IMR-90 (cell line): Measurements from ENCODE around the gene SGK1. TPM values are rescaled to one million over a fixed set of nuclear protein-coding genes. Genes with fewer than 3 reads are reported as not detected.

ENCODE experiments used
- ATAC-seq: fragments of 200-7000 bp; cut with Tn5 transposase; 2 replicates; pipeline ENCODE4 v1.9.1; 2020; ENCODE audit warnings: low read depth, mild to moderate bottlenecking, moderate library complexity
- BruUV-seq: library from RNA; stranded (reverse); fragments of 400-500 nt; replicated peaks from 2 replicates; lab custom pipeline; 2021; lab: Mats Ljungman, UMichigan
- CTCF ChIA-PET: fragments of 300-600 bp; formaldehyde crosslinking; extraction: SDS; loops from one replicate; lab custom pipeline; 2021; ENCODE audit warnings: antibody characterized with exemption; lab: Yijun Ruan, JAX
- POLR2A ChIA-PET: fragments of 300-600 bp; sonication (Branson Sonifier 250); formaldehyde crosslinking; loops from one replicate; lab custom pipeline; 2022; ENCODE audit warnings: antibody characterized with exemption; ENCODE audit not compliant: unreplicated experiment; lab: Charles Lee
- DNase-seq: peaks from one replicate; pipeline ENCODE4 v3.0.0; 2013
- H2AFZ ChIP-seq: replicated peaks from 2 replicates; pipeline ENCODE3; 2013; ENCODE audit warnings: low read length, mild to moderate bottlenecking; ENCODE audit not compliant: poor library complexity
- H2AK5ac ChIP-seq: 2 replicates; pipeline ENCODE4 v1.6.1; 2013; ENCODE audit warnings: low read depth, low read length, inconsistent platforms
- H2AK9ac ChIP-seq: replicated peaks from 2 replicates; pipeline ENCODE3; 2013; ENCODE audit warnings: mild to moderate bottlenecking, low read depth, low read length, moderate library complexity; ENCODE audit not compliant: poor library complexity
- H2BK120ac ChIP-seq: 2 replicates; pipeline ENCODE4 v1.6.1; 2013; ENCODE audit warnings: low read depth, low read length, inconsistent platforms
- H2BK15ac ChIP-seq: 3 replicates; pipeline ENCODE4 v1.6.1; 2013; ENCODE audit warnings: low read depth, low read length, inconsistent platforms
- H2BK20ac ChIP-seq: 2 replicates; pipeline ENCODE4 v1.6.1; 2013; ENCODE audit warnings: low read depth, mild to moderate bottlenecking, inconsistent platforms, low read length, moderate library complexity
- H2BK5ac ChIP-seq: 2 replicates; pipeline ENCODE4 v1.6.1; 2013; ENCODE audit warnings: mild to moderate bottlenecking, low read depth, low read length, inconsistent platforms; ENCODE audit not compliant: poor library complexity, severe bottlenecking
- H3K14ac ChIP-seq: replicated peaks from 2 replicates; pipeline ENCODE4 v1.6.1; 2013; ENCODE audit warnings: low read depth, low read length, inconsistent platforms
- H3K18ac ChIP-seq: 2 replicates; pipeline ENCODE4 v1.6.1; 2013; ENCODE audit warnings: low read depth, low read length, control low read depth
- H3K23ac ChIP-seq: 2 replicates; pipeline ENCODE4 v1.6.1; 2013; ENCODE audit warnings: low read depth, low read length, inconsistent platforms
- H3K27ac ChIP-seq: 2 replicates; pipeline ENCODE4 v1.5.1; 2013; ENCODE audit warnings: mild to moderate bottlenecking, control low read depth, low read length; ENCODE audit not compliant: insufficient read depth
- H3K27me3 ChIP-seq: 2 replicates; pipeline ENCODE4 v1.6.1; 2013; ENCODE audit warnings: low read length; ENCODE audit not compliant: control insufficient read depth, insufficient read depth
- H3K36me3 ChIP-seq: 2 replicates; pipeline ENCODE4 v1.6.1; 2013; ENCODE audit warnings: low read length, mixed read lengths; ENCODE audit not compliant: control insufficient read depth, insufficient read depth
- H3K4ac ChIP-seq: 2 replicates; pipeline ENCODE4 v1.6.1; 2013; ENCODE audit warnings: low read depth, low read length, inconsistent platforms
- H3K4me1 ChIP-seq: 2 replicates; pipeline ENCODE4 v1.6.1; 2013; ENCODE audit warnings: low read length, mixed read lengths; ENCODE audit not compliant: control insufficient read depth, insufficient read depth
- H3K4me2 ChIP-seq: 2 replicates; pipeline ENCODE4 v1.6.1; 2013; ENCODE audit warnings: low read depth, mild to moderate bottlenecking, control low read depth, low read length, moderate library complexity
- H3K4me3 ChIP-seq: 2 replicates; pipeline ENCODE4 v1.5.1; 2013; ENCODE audit warnings: low read depth, mild to moderate bottlenecking, control low read depth, low read length, moderate library complexity; ENCODE audit not compliant: insufficient read depth
- H3K56ac ChIP-seq: 2 replicates; pipeline ENCODE4 v1.6.1; 2013; ENCODE audit warnings: low read length, inconsistent platforms; ENCODE audit not compliant: insufficient read depth; ENCODE audit errors: extremely low read depth
- H3K79me1 ChIP-seq, 2 experiments: 2 replicates each; pipeline ENCODE4 v1.6.1; 2013; ENCODE audit warnings: low read length in 2 of 2, inconsistent platforms in 1 of 2, low read depth in 1 of 2
- H3K9ac ChIP-seq: 2 replicates; pipeline ENCODE4 v1.6.1; 2013; ENCODE audit warnings: low read depth, low read length, control low read depth
- H3K9me1 ChIP-seq: 2 replicates; pipeline ENCODE4 v1.6.1; 2013; ENCODE audit warnings: low read length, inconsistent platforms; ENCODE audit not compliant: insufficient read depth
- H3K9me3 ChIP-seq: 2 replicates; pipeline ENCODE4 v1.6.1; 2013; ENCODE audit warnings: low read length; ENCODE audit not compliant: control insufficient read depth, insufficient read depth
- H4K20me1 ChIP-seq: 2 replicates; pipeline ENCODE4 v1.6.1; 2013; ENCODE audit warnings: low read length, inconsistent platforms; ENCODE audit not compliant: insufficient read depth
- H4K5ac ChIP-seq: 2 replicates; pipeline ENCODE4 v1.6.1; 2013; ENCODE audit warnings: mild to moderate bottlenecking, low read depth, low read length, control low read depth
- H4K8ac ChIP-seq, 2 experiments: 2 replicates each; pipeline ENCODE4 v1.6.1; 2013; ENCODE audit warnings: low read depth in 2 of 2, low read length in 2 of 2, control low read depth in 1 of 2, inconsistent platforms in 1 of 2
- H4K91ac ChIP-seq: 2 replicates; pipeline ENCODE4 v1.6.1; 2013; ENCODE audit warnings: low read depth, low read length, inconsistent platforms; ENCODE audit not compliant: insufficient read depth
- BHLHE40 ChIP-seq: fragments of 150-350 bp; IDR thresholded peaks from 2 replicates; pipeline ENCODE4 v1.6.1; 2016; ENCODE audit warnings: mild to moderate bottlenecking, low read depth, low read length
- CHD1 ChIP-seq: IDR thresholded peaks from 2 replicates; pipeline ENCODE4 v1.6.1; 2012; ENCODE audit warnings: low read depth, low read length, improper control_type of control experiment
- ELK1 ChIP-seq: fragments of 150-350 bp; IDR thresholded peaks from 2 replicates; pipeline ENCODE4 v1.6.1; 2016; ENCODE audit warnings: low read depth, mild to moderate bottlenecking, low read length, moderate library complexity, borderline replicate concordance
- MAFK ChIP-seq: IDR thresholded peaks from 2 replicates; pipeline ENCODE4 v1.6.1; 2012; ENCODE audit warnings: low read depth, low read length, improper control_type of control experiment
- MAZ ChIP-seq: IDR thresholded peaks from 2 replicates; pipeline ENCODE4 v1.6.1; 2012; ENCODE audit warnings: low read depth, mild to moderate bottlenecking, low read length, improper control_type of control experiment, moderate library complexity, borderline replicate concordance
- MXI1 ChIP-seq: IDR thresholded peaks from 2 replicates; pipeline ENCODE4 v1.6.1; 2012; ENCODE audit warnings: low read depth, mild to moderate bottlenecking, low read length, moderate library complexity, borderline replicate concordance
- NFE2L2 ChIP-seq: fragments of 150-350 bp; IDR thresholded peaks from 2 replicates; pipeline ENCODE4 v1.6.1; 2016; ENCODE audit warnings: low read depth, mild to moderate bottlenecking, low read length
- RAD21 ChIP-seq: IDR thresholded peaks from 2 replicates; pipeline ENCODE4 v1.6.1; 2012; ENCODE audit warnings: low read length, improper control_type of control experiment
- RFX5 ChIP-seq: IDR thresholded peaks from 2 replicates; pipeline ENCODE4 v1.8.0; 2012; ENCODE audit warnings: low read depth, mild to moderate bottlenecking, low read length, moderate library complexity
- WGBS, 2 experiments: methylation state at CpG; one replicate each; pipeline versions ENCODE4 v1.1.5 to v1.1.7; 2013; ENCODE audit warnings: missing lambda C conversion rate in 2 of 2; ENCODE audit not compliant: insufficient read length in 1 of 2; ENCODE audit errors: extremely low coverage in 2 of 2; 5-methylcytosine and 5-hydroxymethylcytosine counted together
- dilution Hi-C: fragments of 300-500 bp; cut with HindIII; formaldehyde crosslinking; loops from one replicate; pipeline ENCODE4 v1.14.3; 2018; ENCODE audit warnings: low sequenced_read_pairs; ENCODE audit not compliant: unreplicated experiment
- in situ Hi-C: fragments of 300-500 bp; cut with MboI; formaldehyde crosslinking; loops from 3 replicates; pipeline ENCODE4 v1.14.3; 2019; ENCODE audit warnings: low sequenced_read_pairs, inconsistent platforms, mixed read lengths
- intact Hi-C: fragments of 100-400 bp; cut with micrococcal nuclease; formaldehyde crosslinking; loops from 2 replicates; pipeline ENCODE4 v1.10.0; 2022
- polyA plus RNA-seq, 3 experiments: library from polyadenylated mRNA; depleted of rRNA; stranded (reverse); fragments of >200 nt; gene quantifications; 2 replicates each; pipeline ENCODE4 v1.2.3, GENCODE V29; 2012; ENCODE audit warnings: low replicate concordance in 1 of 3
- total RNA-seq: library from RNA; depleted of rRNA; stranded (reverse); fragments of >200 nt; gene quantifications from 2 replicates; pipeline ENCODE4 v1.2.3, GENCODE V29; 2012

The SGK1 gene
- total and polyA plus RNA-seq, 2 of the 4 experiments (the other 2 are of a cell fraction), result 121 to 255 TPM

- H3K27me3 ChIP-seq, result no peaks in the 10 kb centered on the region
- ChIA-PET CTCF (no interaction called here), POLR2A (no interaction called here)
- intact Hi-C loops (no loop called here), in situ Hi-C loops (no loop called here), dilution Hi-C loops (no loop called here)
- BruUV-seq, result no TSS peak
- no peaks in the 10 kb centered on the region for H3K36me3 ChIP-seq
- H2BK20ac ChIP-seq, result peak overlapping the region; percentile 67
- H3K9me3 ChIP-seq, result no peaks in the 10 kb centered on the region
- no peak overlapping the region for H3K23ac ChIP-seq
- no peak overlapping the region for H3K56ac ChIP-seq
- peaks cover 4% of the 10 kb centered on the region; the same call in 1 of the 2 replicates for H3K4me1 ChIP-seq
- no peak overlapping the region for H2AK9ac ChIP-seq
- H2AFZ ChIP-seq, result peak overlapping the region; percentile 64
- H4K20me1 ChIP-seq, result no peaks in the 10 kb centered on the region
- H3K4me2 ChIP-seq, result no peak overlapping the region
- peak overlapping the region; percentile 9; the same call in 1 of the 2 replicates for H4K5ac ChIP-seq
- H2BK5ac ChIP-seq, result no peak overlapping the region
- 0 out of 3 replicates have a peak overlapping the region, but pooled peaks have one; percentile 43 for H2BK15ac ChIP-seq
- peak overlapping the region in 1 of 2 experiments; percentile 39; a peak in 1 of 4 replicates for H4K8ac ChIP-seq
- no peaks in the 10 kb centered on the region for H3K9me1 ChIP-seq
- peak overlapping the region; percentile 8; the same call in 1 of the 2 replicates for H3K4ac ChIP-seq
- peak overlapping the region; percentile 2; the same call in 1 of the 2 replicates for H3K18ac ChIP-seq
- H3K79me1 ChIP-seq, result no peaks in the 10 kb centered on the region
- H4K91ac ChIP-seq, result no peak overlapping the region; the same call in 1 of the 2 replicates
- TF ChIP-seq NFE2L2, result no peak
- no peak for TF ChIP-seq MAZ
- no peak for TF ChIP-seq MAFK
- no peak for TF ChIP-seq ELK1
- TF ChIP-seq MXI1, result no peak
- TF ChIP-seq RFX5, result no peak
- no peak for TF ChIP-seq BHLHE40
- no peak for TF ChIP-seq CHD1
- TF ChIP-seq RAD21, result no peak
- no peak overlapping the region; the same call in 1 of the 2 replicates for H2AK5ac ChIP-seq
- no peak overlapping the region for H3K9ac ChIP-seq
- no peak overlapping the region for H3K4me3 ChIP-seq
- H3K14ac ChIP-seq, result peak overlapping the region; percentile 69
- H3K27ac ChIP-seq, result no peak overlapping the region
- DNase-seq, result peak; percentile 48
- ATAC-seq, result no peak
- WGBS, 2 experiments, result no CpG with 5 or more reads among the region's 6 CpGs
- peak overlapping the region; percentile 16; the same call in 1 of the 2 replicates for H2BK120ac ChIP-seq
Measured at GRCh38 chr6:134303891-134304290, 14.0 kb downstream of the SGK1 start.
